ENCODE measurements around the gene PPM1F. TPM values are rescaled to one million over a fixed set of nuclear protein-coding genes. Genes with fewer than 3 reads are reported as not detected.

PPM1F gene
- polyA plus RNA-seq, 1 donor from 2014 or later: 28.3 TPM

GRCh38 chr22:21920341-21921183 lies 32.1 kb downstream of the PPM1F start:
- Histone ChIP-seq H3K9ac (ENCODE audit: low read length) (no peak overlapping the region), H3K27ac (ENCODE audit: low read length) (no peak overlapping the region), H3K27me3 (ENCODE audit: insufficient read depth, low read depth, low read length) (no peaks in the 10 kb centered on the region), H4K20me1 (ENCODE audit: insufficient read depth) (no peaks in the 10 kb centered on the region), H3F3A (ENCODE audit: insufficient read depth, low read length, poor library complexity, severe bottlenecking) (no peaks in the 10 kb centered on the region), H3K4me3 (ENCODE audit: low read length) (no peak overlapping the region), H3K9me3 (ENCODE audit: low read length) (no peaks in the 10 kb centered on the region), H2AFZ (ENCODE audit: low read depth, low read length) (no peak overlapping the region), H3K36me3 (ENCODE audit: insufficient read depth, low read length) (no peaks in the 10 kb centered on the region), H3K9me2 (ENCODE audit: insufficient read depth, low read length) (no peaks in the 10 kb centered on the region), H3K79me2 (replicated peaks; ENCODE audit: insufficient read depth, low read length) (no peaks in the 10 kb centered on the region), H3K4me2 (ENCODE audit: low read length) (no peak overlapping the region)
- no peak for TF ChIP-seq SMC3 (conservative IDR thresholded peaks at IDR 0.05; ENCODE audit: poor library complexity)
- no peak for TF ChIP-seq EP300 (conservative IDR thresholded peaks at IDR 0.05; ENCODE audit: poor library complexity, severe bottlenecking)
- no peak for TF ChIP-seq EZH2 (IDR thresholded peaks at IDR 0.05; ENCODE audit: borderline replicate concordance, insufficient read depth, low read length, poor library complexity, severe bottlenecking)
- no peak for TF ChIP-seq REST (IDR thresholded peaks at IDR 0.05; ENCODE audit: borderline replicate concordance)
- no peak for TF ChIP-seq RAD21 (conservative IDR thresholded peaks at IDR 0.05)
- no peak for TF ChIP-seq MXI1 (conservative IDR thresholded peaks at IDR 0.05; ENCODE audit: poor library complexity, severe bottlenecking)
- no peak for TF ChIP-seq TAF1 (IDR thresholded peaks at IDR 0.05; ENCODE audit: low read depth)
- TF ChIP-seq CTCF (IDR thresholded peaks at IDR 0.05; ENCODE audit: poor library complexity, severe bottlenecking): no peak

- Histone ChIP-seq H4K20me1 (ENCODE audit: insufficient read depth) (no peaks in the 10 kb centered on the region), H3K36me3 (ENCODE audit: insufficient read depth, low read length) (no peaks in the 10 kb centered on the region), H3F3A (ENCODE audit: insufficient read depth, low read length, poor library complexity, severe bottlenecking) (no peaks in the 10 kb centered on the region), H3K27me3 (ENCODE audit: insufficient read depth, low read depth, low read length) (no peaks in the 10 kb centered on the region), H3K9me3 (ENCODE audit: low read length) (no peaks in the 10 kb centered on the region), H3K27ac (ENCODE audit: low read length) (no peak overlapping the region), H3K9me2 (ENCODE audit: insufficient read depth, low read length) (no peaks in the 10 kb centered on the region), H3K9ac (ENCODE audit: low read length) (no peak overlapping the region), H3K79me2 (replicated peaks; ENCODE audit: insufficient read depth, low read length) (no peaks in the 10 kb centered on the region), H3K4me3 (ENCODE audit: low read length) (no peak overlapping the region), H2AFZ (ENCODE audit: low read depth, low read length) (no peak overlapping the region), H3K4me2 (ENCODE audit: low read length) (no peak overlapping the region)
- TF ChIP-seq MXI1 (conservative IDR thresholded peaks at IDR 0.05; ENCODE audit: poor library complexity, severe bottlenecking): no peak
- TF ChIP-seq POLR2AphosphoS5 (IDR thresholded peaks at IDR 0.05): no peak
- TF ChIP-seq EP300 (conservative IDR thresholded peaks at IDR 0.05; ENCODE audit: poor library complexity, severe bottlenecking): no peak
- TF ChIP-seq EZH2 (IDR thresholded peaks at IDR 0.05; ENCODE audit: borderline replicate concordance, insufficient read depth, low read length, poor library complexity, severe bottlenecking): no peak
- no peak for TF ChIP-seq REST (IDR thresholded peaks at IDR 0.05; ENCODE audit: borderline replicate concordance)
- TF ChIP-seq CTCF (IDR thresholded peaks at IDR 0.05; ENCODE audit: poor library complexity, severe bottlenecking): no peak
- TF ChIP-seq SMC3 (conservative IDR thresholded peaks at IDR 0.05; ENCODE audit: poor library complexity): no peak
- no peak for TF ChIP-seq TAF1 (IDR thresholded peaks at IDR 0.05; ENCODE audit: low read depth)
- no peak for TF ChIP-seq RAD21 (conservative IDR thresholded peaks at IDR 0.05)
Measured at GRCh38 chr22:21919526-21920307, 32.9 kb downstream of the PPM1F start.

Measured in neural cell (in vitro differentiated cells).